GM18505 (cell line): Measurements from ENCODE around the gene OR1M1.
"Not testable (repeated sequence)": the region's sequence is repeated elsewhere in the genome, so short reads cannot be mapped to it uniquely, and the experiment has no call there.

Source experiments
- ATAC-seq: cut with Tn5 transposase; IDR thresholded peaks from one replicate; pipeline ENCODE4 v1.9.1; 2021; ENCODE audit not compliant: unreplicated experiment
- POLR2A ChIP-seq: IDR thresholded peaks from 4 replicates; pipeline ENCODE4 v1.6.1; 2011; ENCODE audit warnings: borderline replicate concordance; ENCODE audit not compliant: insufficient read depth, insufficient read length; ENCODE audit errors: extremely low read depth

OR1M1 gene

DNA sequence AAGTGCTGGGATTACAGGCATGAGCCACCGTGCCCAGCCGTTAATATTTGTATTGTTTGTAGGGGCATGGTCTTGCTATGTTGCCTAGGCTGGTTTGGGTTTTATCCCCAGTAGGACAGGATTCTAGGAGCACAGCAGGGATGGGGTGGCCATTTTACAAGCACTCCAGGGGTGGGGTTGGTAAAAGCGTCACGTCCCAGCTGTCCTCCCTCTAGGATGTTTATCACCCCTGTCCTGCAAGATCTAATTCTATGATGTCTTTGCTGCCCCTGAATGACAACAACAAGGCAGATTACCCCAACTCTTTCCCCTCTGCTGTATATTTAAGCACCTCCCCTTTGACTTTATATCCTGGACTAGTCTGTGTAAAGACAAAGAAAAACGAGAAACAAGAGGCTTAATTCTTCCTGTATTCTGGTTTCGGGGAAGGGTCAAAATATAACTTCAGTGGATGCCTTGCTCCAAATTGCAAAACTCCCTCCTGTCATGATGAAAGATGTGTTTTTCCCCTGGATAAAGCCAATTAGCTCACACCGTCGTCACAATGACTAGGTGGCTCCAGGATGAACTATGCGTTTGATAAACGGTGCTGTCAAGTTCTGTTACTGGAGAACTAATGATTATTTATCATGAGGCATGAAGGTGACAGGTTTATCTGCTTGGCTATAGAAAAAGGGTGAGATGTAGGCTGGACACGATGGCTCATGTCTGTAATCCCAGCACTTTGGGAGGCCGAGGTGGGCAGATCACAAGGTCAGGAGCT is 27.8 kb upstream of the OR1M1 start:
- no peak for ATAC-seq
- no peak for TF ChIP-seq POLR2A

DNA sequence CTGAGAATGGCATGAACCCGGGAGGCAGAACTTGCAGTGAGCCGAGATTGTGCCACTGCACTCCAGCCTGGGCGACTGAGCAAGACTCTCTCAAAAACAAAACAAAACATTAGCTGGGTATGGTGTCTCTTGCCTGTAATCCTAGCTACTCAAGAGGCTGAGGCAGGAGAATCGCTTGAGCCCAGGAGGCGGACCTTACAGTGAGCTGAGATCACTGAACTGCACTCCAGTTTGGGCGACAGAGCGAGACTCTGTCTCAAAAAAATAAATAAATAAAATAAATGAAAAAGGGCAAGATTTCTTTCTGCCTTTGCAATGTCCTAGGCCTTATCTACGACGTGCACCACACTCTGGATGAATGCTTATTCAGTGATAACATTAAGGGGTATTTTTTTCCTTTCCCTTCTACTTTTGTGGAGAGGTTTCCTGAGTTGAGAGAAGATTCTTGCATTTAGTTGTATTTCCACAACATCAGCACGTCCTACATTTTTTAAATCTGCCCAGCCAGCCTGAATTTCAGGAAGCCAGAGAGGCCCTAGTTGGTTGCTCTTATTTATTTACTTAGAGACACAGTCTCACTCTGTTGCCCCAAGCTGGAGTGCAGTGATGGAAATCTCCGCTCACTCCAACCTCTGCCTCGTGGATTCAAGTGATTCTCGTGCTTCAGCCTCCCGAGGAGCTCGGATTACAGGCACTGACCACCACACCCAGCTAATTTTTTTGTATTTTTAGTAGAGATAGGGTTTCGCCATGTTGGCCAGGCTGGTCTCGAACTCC is 26.1 kb upstream of the OR1M1 start:
- no peak for ATAC-seq
- TF ChIP-seq POLR2A = no peak

DNA sequence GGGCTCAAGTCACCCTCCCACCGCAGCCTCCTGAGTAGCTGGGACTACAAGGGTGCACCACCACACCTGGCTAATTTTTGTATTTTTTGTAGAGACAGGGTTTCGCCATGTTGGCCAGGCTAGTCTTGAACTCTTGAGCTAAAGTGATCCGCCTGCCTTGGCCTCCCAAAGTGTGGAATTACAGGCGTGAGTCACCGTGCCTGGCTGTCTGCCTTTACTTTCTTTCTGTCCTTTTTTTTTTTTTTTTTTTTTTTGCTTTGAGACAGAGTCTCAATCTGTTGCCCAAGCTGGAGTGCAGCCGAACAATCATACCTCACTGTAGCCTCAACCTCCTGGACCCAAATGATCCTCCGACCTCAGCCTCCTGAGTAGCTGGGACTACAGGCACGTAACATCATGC is 25.0 kb upstream of the OR1M1 start:
- ATAC-seq = no peak
- no peak for TF ChIP-seq POLR2A

DNA sequence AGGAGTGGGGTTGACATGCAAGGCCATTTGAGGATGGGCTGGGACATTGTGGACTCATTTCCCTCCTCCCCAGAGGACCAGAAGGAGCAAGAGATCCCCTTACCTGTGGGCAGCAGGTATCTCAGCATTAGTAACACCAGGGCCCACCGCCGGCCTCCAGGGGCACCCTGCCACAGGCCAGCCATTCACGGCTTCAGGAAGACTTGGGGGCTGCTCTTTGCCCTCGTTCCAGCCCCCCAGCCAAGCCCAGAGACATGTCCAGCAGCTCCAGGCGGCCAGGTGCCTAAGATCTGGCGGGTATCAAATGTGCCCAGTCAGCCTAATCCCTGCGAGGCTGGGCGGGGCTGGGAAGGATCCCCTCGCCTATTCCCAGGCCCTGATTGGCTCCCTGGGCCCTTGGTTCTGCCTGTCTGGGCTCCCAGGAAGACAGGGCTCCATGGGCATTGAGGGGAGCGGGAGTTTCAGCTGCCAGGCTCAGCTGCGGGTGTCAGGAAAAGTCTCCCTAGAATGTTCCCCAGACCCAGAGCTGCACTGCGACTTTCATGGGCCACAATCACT is 21.3 kb upstream of the OR1M1 start:
- ATAC-seq = no peak
- no peak for TF ChIP-seq POLR2A

DNA sequence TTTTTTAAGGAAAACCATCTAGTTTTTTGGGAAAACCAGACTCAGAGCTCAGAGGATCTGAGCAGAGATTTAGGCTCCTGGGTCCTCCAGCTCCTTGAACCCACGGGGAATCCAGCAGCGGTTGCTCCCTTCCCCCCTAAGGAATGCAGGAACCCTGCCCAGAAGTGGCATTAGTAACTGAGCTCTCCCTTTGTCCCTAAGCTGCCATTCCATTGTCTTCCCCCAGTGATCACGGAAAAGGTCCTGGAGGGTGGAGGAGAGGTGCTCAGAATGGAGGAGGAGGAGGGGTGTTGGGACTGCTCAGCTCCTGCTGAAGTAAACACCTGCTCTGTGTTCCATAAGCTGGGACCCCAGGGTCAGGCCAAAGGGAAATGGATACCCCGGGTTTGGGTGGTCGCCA is 16.8 kb upstream of the OR1M1 start:
- ATAC-seq = no peak
- no peak for TF ChIP-seq POLR2A

DNA sequence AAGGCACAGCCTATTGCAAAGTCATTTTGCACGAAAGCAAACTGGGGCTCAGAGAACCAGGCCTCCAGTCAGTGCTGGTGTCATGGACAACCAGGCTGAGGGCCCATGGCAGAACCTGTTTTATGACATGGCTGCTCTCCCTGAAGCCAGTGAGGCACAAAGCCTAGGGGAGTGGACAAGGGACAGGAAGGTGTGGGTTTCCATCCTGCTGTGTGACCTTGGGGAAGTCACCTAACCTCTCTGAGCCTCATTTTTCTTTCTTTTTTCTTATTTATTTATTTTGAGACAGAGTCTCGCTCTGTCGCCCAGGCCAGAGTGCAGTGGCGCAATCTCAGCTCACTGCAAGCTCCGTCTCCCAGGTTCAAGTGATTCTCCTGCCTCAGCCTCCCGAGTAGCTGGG is 15.1 kb upstream of the OR1M1 start:
- not testable (repeated sequence) for ATAC-seq

DNA sequence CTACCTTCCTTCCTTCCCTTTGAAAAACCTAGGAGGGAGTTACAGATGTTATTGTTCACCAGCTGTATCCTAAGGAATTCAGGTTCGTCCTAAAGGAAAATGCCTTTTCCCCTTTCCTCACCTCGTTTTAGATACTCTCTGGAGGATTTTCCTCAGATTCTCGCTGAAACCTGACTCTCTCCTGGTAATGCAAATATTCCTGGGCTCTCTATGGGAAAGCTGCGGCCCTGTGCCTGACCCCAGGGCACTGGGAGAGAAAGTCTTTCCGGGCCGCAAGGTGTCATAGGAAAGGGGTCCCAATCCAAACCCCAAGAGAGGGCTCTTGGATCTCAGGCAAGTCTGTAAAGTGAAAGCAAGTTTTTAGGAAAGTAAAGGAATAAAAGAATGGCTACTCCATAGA is 13.1 kb upstream of the OR1M1 start:
- TF ChIP-seq POLR2A = no peak
- no peak for ATAC-seq

DNA sequence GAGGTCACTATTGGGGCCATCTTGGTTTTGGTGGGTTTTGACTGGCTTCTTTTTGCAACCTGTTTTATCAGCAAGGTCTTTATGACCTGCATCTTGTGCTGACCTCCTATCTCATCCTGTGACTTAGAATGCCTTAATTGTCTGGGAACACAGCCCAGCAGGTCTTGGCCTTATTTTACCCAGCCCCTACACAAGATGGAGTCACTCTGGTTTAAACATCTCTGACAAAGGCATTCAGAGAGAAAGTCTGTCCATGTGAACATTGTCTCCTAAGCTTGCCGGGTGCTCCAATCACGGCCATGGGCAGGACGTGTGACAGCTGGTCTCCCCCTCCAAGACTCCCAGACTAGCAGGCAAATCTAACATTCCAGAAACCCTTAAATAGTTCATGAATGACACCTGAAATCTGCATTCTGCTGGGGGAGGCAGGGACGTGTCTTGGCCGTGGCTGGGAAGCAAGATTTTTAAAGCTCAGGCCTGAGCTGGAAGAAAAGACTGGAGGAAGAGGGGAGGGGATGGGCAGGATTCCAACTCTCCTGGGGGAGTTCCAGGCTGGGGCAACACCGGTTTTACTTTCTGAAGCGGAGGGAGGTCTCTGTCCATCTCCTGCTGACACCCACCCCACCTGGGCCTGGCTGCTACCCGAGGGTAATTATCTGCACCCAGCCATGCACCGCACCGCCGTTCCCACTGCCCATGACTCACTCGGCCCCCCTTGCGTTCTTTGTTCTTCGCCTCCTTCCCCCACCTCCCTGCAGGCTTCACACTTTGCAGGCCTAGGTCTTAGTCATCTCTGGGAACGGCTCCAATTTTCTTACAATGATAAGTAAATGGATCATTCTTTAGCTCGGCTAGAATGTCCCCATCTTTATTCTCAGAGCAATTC is 11.6 kb upstream of the OR1M1 start:
- no peak for ATAC-seq
- TF ChIP-seq POLR2A = no peak

DNA sequence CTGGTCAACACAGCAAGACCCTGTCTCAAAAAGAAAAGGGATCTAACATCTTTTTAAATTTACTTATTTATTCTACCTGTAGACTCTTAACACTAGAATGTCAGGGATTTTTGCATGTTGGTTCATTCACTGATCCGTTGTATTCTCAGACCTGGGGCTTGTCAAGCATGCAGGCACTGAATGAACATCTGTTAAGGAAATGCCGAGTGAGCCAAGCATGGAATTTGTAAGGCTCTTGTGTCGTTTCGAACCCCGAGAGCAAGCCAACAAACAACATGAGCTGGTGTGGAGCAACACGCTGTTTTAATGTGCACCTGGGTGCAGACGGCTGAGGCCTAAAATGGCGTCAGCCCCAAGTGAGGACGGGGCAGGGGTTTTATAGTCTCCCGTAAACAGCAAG is 10.0 kb upstream of the OR1M1 start:
- no peak for ATAC-seq
- no peak for TF ChIP-seq POLR2A

DNA sequence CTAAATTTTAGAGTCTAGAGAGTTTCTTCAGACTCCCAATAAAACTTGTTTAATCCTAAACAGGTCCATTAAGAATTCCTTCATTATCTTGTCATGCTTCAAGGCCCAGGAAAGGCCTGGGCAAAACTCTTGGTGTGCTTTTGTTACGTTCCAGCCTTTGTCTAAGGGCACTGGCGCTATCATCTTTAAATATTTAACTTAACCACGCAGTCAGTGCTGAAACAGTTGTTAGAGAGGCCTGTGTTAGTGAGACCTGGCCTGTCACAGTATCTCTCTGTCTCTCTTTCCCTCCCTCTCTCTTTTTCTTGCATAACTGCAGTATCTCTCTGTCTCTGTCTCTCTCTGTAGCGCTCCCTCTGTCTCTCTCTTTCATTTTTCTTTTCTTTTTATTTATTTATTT is 8.2 kb upstream of the OR1M1 start:
- ATAC-seq = no peak

DNA sequence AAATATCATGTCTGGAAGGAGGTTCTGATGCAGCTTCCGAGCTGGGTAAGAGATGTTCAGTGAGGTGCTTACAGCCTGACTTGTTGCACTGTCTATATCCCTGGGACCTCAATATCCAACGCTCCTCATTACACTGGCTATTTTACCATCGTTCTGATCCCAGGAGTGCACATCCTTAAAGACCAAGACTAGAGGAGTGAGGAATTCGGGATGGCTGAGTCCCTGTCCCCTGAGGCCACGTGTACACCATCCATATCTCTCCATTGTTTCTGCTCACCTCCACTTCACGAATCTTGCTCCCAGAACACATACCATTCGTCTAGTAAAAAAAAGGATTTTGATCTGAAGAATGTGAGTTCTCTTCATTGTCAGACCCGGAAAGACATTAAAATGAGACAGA is 20.5 kb downstream of the OR1M1 start, which contains the start of gene OR7G2:
OR7G2 (minus strand) TSS at position 101 of the 400 bp plus-strand sequence. CDS start 4,232 bp downstream, outside the sequence.
- TF ChIP-seq POLR2A = no peak
- ATAC-seq = no peak

More for the DNA sequence above, 8.2 kb upstream of the OR1M1 start:
- no peak for TF ChIP-seq POLR2A

DNA sequence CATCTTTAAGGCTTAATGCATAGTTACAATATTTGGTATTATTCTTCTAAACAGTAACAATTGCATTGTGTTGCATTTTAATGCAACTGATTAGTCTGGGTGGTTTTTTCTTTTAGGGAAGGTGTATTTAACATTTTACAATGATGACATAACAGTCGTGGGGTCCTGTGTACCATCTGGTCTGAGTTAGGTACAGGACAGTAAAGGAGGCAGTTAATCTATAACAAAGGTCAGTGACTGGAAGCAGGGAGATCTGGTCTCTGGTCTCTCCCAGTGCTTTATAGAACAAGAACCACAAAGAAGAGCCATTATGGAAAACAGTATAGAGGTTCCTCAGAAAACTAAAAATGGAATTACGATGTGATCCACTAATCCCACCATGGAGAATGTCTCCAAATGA is 23.1 kb downstream of the OR1M1 start:
- no peak for ATAC-seq

DNA sequence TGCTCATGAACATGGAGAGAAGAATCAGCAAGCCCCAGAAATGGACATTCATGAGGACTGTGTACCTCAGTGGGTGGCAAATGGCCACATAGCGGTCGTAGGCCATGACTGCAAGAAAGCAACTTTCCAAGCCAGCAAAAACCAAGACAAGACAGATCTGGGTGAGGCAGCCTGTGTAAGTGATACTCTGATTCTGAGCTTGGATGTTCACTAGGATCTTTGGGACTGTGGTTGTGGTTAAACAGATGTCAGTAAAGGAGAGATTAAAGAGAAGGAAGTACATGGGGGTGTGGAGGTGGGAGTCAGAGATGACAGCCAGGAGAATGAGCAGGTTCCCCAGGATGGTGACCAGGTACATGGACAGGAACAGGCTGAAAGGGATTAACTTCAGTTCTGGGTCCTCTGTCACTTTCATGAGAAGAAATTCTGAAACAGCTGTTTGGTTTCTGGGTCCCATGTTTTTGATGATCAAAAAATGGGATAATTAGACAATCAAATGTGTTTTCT is 28.5 kb downstream of the OR1M1 start, which contains the start of gene OR7G1:
OR7G1 (minus strand) TSS at position 457 of the 507 bp plus-strand sequence; CDS start at position 457, 0 bp downstream.
- TF ChIP-seq POLR2A = no peak

More for the DNA sequence above, 23.1 kb downstream of the OR1M1 start:
- no peak for TF ChIP-seq POLR2A

DNA sequence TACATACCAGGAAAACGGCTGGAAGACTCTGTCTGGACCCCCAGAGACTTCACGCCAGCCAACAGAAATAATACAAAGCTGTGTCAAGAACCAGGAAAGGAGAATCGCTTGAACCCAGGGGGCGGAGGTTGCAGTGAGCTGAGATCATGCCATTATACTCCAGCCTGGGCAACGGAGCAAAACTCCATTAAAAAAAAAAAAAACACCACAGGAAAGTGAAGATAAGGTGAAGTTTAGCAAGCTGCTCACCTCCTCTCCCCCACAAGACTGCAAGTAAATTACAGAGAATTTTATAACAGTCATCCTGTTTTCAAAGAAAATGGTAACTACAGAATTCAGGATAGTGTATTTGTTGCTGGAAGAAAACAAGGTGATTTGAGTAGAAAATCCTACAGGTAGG is 29.7 kb downstream of the OR1M1 start:
- ATAC-seq = no peak

More for the DNA sequence above, 28.5 kb downstream of the OR1M1 start, which contains the start of gene OR7G1:
- ATAC-seq = no peak

More for the DNA sequence above, 29.7 kb downstream of the OR1M1 start:
- TF ChIP-seq POLR2A = no peak
